KG1 (cell line): ENCODE results near the gene ELOVL6.
"Not testable (repeated sequence)": the region's sequence is repeated elsewhere in the genome, so short reads cannot be mapped to it uniquely, and the experiment has no call there.

Source experiments
- DNase-seq: peaks from one replicate; lab custom pipeline; 2025; lab: John Stamatoyannopoulos, UW

ELOVL6 gene

DNA sequence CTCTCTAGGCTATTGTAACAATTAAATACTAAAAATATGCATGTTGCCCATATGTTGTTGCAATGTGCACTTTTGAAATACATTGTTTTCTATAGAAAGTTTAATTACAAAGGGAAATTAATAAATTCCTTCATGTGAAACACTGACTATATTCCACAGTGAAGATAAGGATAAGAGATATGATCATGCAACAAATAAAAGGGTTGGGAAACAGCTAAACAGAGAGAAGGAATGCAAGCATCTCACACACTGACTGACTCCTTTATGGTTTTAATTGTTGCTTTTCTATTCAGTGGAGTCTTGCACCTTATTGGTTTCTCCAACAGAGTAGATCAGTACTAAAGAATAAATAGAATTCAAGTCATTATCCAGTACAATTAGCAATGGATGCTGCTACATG lies 37.8 kb downstream of the ELOVL6 start:
- DNase-seq = no peak

DNA sequence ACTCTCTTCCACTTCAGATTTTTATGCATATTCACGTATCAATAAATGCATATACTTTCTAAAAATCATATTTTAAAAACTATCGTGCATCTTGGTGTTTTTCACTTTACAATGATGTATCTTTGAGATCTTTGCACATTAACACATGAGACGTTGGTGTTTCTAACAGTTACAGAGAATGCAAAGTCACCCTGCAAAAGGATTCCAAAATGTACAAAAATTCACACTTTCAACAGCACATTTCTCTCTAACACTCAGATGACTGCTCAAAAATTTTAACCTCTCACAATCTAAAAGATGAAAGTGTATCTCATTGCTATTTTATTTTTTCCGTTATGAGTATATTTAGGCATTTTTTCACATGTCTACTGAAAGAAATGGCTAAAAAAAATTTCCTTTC lies 38.9 kb downstream of the ELOVL6 start:
- DNase-seq = no peak

DNA sequence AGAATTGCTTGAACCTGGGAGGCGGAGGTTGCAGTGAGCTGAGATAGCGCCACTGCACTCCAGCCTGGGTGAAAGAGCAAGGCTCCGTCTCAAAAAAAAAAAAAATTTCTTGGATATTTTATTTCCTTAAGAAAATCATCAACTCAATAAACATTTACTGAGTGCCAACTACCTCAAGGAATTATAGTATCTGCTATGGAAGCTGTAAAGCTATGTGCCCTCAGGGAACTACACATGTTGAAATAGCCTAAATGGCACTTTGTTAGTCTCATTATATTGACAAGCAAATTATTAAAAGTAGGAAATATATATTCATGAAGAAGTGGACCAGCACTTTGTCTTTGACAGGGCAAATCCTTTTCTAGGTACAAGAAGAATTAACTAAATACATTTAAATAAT lies 40.8 kb downstream of the ELOVL6 start:
- DNase-seq = no peak

DNA sequence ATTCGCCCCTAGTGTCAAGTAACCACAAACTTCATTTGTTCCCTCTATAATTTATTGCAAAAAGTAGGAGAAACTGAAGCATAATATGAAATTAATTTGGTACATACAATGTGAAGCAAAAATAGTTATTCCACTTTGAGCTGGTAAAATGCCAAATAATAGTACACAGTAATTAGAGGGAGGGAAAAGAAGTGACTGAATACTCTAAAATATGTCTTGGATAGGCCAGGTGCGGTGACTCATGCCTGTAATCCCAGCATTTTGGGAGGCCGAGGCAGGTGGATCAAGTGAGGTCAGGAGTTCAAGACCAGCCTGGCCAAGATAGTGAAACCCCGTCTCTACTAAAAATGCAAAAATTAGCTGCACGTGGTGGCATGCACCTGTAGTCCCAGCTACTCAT lies 41.2 kb downstream of the ELOVL6 start:
- not testable (repeated sequence) for DNase-seq

DNA sequence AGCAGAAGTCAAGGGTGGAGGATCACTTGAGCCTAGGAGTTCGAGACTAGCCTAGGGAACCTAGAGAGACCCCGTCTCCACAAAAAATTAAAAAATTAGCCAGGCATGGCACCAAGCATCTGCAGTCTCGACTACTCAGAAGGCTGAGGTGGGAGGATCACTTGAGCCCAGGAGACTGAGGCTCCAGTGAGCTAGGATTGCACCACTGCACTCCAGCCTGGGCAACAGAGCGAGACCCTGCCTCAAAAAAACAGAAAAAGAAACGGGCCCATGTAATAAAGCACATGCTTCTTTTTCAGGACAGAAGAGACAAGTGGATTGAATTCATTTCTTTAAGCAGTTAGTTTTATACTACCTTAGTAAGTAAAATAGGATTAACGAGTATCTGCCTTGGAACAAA lies 42.0 kb downstream of the ELOVL6 start:
- DNase-seq = no peak

DNA sequence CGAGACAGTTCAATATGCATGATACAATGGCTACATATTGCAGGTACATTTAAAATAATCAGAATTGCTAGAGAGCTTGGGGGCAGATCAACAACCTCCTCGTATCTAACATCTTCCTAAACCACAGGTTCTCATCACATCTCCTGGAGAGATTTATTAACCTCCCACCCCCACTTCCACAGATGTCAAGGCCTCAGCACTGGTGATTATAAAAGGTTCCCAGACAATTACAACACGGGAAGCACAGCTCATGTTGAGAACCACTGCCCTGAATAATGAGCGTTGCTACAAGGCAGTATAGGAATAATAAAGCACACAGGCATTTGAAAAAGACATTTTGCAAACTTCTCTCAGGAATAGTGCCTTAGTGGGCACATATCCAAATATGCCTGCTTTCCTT lies 42.8 kb downstream of the ELOVL6 start:
- DNase-seq = no peak

DNA sequence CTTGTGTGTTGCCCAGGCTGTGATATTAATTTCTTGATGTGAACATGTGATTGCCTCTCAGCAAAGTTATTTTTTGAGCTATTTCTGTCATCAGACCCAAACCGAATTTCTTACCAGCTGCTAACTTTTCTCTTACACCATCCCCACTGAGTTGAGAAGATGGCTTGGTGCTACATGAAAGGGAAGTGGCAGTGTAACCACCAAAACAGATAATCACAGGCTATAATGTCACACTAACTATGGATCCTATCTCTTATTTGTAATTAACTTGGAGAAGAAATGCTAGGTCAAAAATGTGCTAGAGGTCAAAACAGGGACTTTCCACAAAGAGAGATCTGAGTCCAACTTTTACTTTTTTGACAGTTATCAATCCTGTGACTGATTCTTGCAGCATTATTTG lies 43.8 kb downstream of the ELOVL6 start:
- no peak for DNase-seq

DNA sequence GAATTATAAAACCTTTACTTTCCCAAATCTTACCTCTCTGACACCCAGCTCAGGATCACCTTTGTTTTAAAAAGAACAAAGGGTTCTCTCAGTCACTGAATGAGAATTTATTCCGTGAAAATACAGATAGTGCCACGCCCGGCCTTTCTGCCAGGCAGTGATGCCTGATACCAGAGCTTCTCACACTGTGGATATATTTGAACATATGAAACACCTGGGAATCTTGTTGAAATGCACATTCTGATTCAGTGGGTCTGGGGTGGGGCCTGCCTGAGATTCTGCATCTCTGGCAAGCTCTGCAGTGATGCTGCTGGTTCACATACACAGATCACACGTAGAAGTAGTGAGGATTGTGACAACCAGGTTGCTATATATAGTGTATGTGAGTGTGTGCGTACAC lies 46.0 kb downstream of the ELOVL6 start:
- DNase-seq = no peak

DNA sequence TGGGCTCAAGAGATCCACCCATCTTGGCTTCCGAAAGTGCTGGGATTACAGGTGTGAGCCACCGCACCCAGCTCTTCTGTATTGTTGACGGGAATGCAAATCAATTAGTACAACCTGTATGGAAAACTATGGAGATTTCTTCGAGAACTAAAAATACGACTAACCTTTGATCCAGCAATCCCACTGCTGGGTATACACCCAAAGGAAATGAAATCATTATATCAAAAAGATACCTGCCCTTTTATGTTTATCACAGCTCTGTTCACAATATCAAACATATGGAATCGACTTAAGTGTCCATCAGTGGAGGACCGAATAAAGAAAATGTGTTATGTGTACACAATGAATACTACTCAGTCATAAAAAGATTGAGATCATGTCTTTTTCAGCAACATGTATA lies 49.3 kb downstream of the ELOVL6 start:
- no peak for DNase-seq

DNA sequence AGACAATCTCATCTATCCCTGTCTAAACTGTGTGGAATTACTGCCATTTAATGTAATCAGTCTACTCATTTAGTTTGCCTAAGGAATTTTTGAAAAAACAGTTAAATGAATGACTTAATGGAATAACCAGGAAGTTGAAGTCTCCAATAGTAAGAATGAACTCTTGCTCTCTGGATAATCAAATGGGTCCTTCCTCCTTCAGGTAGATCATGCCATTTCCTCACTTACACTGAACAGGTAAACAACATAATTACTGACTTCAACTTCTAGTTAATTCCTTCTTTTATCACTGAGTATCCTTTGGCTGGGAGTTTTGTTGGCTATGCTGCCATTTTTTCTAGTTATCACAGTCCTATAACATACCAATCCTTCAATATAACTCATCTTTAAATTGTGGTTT lies 56.0 kb downstream of the ELOVL6 start:
- no peak for DNase-seq

DNA sequence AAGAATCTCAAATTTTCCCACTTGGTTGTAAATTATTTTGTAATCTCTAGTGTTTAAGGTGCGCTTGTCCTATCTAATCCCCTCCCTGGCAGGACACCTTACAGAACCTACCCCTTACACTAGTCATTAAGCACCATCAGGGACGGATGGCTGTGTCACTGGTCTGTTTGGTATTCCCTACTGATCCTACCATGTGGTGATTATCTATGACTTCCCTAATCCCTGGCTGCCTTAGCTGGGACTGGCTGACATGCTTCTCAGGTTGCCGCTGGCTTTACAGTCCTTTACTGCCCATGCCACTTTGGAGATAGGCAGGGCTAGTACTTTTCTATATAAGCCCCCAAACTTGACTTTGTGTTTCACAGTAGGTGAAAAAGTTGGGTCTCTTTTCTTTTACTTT lies 58.6 kb downstream of the ELOVL6 start:
- no peak for DNase-seq

DNA sequence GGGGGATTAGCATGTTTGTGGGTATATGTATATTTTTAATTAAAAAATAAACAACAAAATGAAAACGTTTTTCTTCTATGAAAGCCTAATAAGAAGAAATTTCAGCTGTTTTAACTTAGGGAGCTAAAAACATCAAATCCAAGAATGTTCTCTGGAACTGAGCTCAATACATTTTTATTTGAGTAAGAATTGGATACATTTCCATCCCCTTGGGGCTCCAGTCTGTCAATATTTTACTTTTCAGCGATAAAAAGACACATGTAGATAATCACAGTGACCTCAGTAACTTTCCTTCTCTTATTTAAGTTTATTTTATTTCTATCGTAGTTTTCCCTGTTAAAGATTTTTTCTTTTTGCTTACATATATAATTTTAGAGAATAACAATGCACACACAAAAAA lies 59.3 kb downstream of the ELOVL6 start:
- DNase-seq = no peak

DNA sequence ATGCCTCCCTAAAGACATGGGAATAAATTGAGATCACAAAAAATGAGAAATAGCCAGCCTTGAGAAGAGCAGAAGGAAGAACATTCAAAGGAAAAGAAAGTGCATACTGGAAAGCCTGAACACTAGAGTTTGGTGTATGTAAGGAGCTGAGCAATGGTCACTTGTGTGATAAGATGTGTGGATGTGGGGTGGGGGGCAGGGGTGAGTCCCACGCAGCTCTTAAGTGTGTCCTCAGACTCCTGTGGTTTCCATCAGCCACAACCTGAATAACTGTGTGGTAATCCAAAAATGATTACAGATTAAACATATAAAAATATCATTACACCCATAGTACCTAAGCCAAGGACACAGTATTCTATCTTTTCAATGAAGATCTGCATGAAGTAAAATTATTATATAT lies 59.9 kb downstream of the ELOVL6 start:
- no peak for DNase-seq

DNA sequence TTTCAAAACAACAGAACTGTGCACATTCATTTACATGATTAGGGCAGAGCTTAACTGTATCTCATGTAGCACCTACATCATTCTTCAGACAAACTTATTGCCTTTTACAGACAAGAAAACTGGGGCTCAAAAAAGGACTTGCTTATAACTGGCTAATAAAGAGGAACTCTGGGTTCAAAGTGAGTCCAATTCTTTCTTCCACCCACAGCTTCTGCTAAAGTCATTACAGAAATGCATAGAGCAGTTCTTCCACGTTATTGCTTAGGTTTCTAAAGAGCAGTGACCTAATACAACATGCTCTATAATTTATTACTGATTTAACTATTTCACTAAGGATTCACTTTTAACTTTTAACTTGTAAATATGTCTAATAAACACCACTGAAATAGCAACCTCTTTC lies 60.6 kb downstream of the ELOVL6 start:
- no peak for DNase-seq

DNA sequence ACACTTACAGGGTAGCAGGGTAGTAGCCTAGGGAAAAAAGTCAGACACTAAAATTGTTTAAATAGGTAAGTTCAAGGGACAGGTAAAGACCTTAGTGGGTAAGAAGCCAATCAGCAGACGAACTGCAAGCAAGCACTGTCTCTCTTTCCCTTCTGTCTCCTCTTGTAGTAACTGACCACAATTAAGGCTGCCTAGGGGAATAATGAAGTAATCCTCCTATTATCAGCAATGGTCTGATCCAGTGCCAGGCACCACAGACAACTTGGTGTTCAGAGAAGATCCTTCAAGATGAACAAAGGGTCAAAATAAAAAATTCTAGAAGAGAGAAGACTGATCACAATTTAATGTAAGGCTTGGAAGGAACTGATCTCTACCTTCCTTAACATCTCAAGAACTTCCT lies 62.9 kb downstream of the ELOVL6 start:
- no peak for DNase-seq

DNA sequence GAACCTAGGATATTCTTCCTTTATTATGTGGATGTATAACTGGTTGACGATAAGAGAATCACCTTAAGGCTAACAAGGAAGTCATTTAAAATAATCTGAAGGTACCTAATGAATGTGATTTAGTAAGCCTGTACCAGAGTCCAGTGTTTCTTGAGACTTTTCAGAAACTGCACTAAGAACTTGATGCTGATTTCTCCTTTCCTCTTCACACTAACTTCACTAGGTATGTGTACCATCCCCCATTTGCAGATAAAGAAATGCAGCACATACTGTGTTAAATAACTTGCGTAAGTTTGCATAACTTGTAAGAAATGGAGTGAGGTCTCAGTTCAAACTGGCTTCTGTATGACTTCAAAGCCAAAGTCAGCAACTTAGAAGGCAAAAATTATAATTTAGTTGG lies 63.3 kb downstream of the ELOVL6 start:
- DNase-seq = no peak

DNA sequence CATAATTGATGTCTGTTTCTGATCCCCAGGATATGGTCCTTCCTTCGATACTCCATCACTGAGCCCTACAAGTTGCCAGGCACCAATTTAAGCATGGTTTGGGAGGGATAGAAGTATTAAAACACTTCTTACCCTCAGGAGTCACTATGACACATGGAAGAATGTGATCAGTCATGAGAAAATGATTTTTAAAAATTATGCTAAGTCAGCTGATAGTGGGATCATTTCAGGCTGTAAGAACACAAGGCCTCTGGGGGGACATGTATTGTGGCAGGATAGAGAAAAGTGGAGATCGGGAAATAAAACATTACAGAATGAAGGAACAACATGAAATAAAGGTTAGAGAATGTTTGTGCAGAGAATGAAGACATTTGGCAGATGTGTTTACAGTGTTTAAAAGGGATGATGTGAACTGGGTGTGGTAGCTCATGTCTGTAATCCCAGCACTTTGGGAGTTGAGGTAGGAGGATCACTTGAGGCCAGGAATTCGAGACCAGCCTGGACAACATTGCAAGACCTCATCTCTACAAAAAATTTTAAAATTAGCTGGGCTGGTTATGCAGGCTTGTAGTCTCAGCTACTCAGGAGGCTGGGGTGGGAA lies 64.0 kb downstream of the ELOVL6 start:
- DNase-seq = no peak

DNA sequence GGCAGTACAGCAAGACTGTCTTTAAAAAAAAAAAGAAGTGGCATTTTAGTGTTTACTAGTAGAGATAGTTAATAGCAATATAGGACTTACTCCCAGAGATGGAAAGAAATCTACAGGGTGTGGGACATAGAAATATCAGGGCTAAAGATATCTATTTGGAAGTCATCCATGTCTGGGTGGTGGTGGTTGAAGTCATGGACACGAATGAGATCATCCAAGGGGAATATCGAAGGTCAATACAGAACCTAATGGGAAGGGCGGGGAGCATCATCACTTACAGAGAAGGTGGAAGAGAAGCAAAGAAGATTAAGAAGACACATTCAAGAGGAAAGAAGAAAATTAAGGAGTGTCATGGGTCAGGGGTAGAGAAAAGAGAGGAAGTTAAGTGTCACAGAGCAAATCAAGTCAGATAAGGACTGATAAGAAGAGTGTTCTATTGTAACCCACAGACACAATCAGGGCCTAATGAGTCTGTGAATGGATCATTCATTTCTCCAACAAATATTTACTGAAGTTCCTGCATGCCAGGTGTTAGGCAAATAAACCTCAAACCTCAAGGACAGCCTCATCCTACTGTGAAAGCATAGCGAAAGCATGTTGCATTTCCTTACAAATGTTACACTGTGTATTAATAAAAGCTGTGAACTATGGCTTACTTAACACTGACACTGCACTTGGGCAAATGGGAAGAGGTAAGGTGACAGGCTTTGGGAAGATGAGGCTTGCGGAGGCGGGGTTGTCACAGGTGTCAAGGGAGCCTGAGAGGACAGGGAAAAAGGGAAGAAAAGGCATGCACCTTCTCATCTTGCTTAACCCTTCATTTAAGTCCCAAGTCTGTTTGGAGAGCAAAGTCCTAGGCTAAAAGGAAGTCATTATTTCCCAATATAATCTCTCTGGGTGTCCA lies 65.3 kb downstream of the ELOVL6 start:
- no peak for DNase-seq

DNA sequence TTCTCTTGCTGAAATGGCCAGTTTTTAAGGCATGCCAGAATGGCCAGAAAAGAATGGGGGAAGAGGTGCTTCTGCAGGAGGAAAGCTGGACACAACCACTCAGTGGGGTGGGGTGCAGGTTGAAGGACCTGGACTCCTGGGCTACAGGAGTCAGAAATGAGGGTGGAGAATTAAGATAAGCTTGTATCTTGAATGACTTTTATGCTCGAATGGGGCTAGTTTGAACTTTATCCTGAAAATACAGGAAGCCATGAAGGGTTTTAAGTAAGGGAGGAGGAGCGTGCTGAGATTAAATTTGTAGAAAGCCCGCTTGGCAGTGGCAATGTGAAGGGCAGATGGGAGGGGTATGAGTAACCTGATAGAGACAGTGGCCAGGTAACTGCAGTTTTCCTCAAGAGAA lies 66.5 kb downstream of the ELOVL6 start:
- DNase-seq = no peak

DNA sequence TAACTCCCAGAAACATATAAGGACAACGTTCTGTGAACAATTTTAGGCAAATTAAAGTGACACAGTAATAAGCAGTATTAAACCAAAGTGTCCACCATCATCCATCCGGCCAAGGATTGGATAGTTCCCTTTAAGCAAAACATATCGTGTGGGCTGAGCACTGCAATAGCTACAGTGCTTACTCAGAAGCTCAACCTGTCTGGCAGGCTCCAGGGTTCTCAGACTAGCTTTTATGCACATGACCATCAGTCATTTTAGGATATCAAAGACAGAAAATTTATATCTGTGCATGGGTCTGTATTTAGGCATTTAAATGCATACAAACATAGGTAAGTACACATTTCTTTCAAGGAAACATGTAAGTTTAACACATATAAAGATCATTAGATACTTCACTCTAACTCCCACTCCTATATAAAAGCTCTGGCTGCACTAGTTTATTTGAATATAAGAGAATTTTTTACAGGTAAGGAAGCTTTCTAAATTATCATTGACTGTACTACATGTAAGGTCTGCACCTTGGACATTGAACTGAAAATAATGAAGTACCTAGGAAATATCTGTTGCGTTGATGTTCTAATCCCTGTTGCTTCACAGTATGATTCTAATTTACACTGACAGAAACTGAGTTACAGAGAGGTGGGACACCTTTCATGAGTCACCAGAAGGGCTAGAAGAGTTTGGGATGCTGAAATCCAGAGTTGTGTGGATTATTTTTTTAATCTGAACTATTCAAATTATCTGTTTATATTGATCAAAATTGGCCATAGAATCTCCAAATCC lies 67.6 kb downstream of the ELOVL6 start:
- DNase-seq = no peak

DNA sequence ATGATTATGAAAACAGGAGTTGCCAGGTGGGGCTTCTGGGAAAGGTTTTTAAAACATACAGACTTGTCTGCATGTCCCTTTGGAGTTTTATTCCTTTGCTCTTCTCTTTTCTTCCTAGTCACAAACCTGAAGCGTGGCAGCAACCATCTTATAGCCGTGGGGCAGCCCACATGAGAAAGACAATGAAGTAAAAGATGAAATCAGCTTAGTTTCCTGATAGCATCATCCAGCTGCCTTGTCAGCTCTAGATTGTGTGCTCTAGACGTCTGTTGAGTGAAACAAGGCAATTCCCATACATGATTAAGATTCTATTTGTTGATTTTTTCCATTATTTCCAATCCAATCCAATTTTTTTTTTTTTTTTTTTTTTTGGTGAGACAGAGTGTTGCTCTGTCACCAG lies 68.9 kb downstream of the ELOVL6 start:
- no peak for DNase-seq

DNA sequence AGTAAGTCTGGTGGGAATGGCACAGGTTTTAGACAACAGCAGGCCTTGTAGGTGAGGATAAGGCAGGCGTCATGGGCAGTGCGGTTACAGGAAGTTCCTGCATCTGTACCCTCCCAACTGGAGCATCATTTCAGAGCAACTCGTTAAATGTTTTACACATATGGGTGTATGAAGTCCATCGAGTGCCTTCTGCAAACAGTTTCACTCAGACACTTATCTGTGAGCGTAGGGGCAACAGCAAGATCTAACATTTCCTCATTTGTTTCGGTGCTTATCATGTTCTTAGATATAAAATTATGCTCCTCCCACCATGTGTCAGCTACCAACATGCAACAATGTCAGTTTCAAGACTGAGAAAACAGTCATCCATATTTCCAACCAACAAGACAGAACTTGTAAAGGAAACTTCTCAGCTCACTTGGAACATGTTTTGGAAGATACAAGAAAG lies 69.9 kb downstream of the ELOVL6 start:
- no peak for DNase-seq

DNA sequence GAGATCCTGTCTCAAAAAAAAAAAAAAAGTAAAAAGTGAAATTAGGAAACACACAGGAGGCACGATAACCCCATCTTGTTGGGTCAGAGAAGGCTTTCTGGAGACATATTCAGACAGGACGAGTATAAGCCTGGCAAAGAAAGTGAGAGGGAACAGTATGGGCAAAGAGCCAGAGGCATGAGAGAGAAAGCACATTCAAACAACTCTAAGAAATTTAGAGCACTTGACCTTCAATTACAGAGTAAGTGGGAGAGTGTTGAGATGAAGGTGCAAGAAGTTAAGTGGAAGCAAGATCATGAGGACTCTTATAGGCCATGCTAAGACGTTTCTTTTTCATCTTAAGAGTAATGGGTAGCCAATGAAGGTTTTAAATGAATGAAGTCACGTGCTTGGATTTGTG lies 70.4 kb downstream of the ELOVL6 start:
- DNase-seq = no peak
